Activated CD4-positive, alpha-beta T cell treated with anti-CD3 and anti-CD28 coated beads for 36 hours (primary cell): ENCODE results near the gene TBC1D20. TPM values are rescaled to one million over a fixed set of nuclear protein-coding genes. Genes with fewer than 3 reads are reported as not detected.
"Not testable (repeated sequence)": the region's sequence is repeated elsewhere in the genome, so short reads cannot be mapped to it uniquely, and the experiment has no call there.

Source experiments
- ATAC-seq: fragments of 200-7000 bp; cut with Tn5 transposase; one replicate; pipeline ENCODE4 v1.10.0; 2021; ENCODE audit warnings: mild to moderate bottlenecking, moderate library complexity
- CTCF ChIA-PET: fragments of 350-600 bp; sonication (Branson Sonifier 250); formaldehyde crosslinking; loops from one replicate; lab custom pipeline; 2021; ENCODE audit warnings: antibody characterized with exemption; lab: Charles Lee
- POLR2A ChIA-PET: fragments of 350-600 bp; sonication (Branson Sonifier 250); formaldehyde crosslinking; loops from one replicate; lab custom pipeline; 2021; ENCODE audit warnings: antibody characterized with exemption, inconsistent platforms; lab: Charles Lee
- DNase-seq: peaks from one replicate; pipeline ENCODE4 v3.0.0-alpha.2; 2020
- H3K27ac Mint-ChIP-seq: one replicate; pipeline ENCODE4 v1.8.0; 2021; ENCODE audit warnings: mixed read lengths
- H3K27me3 Mint-ChIP-seq: one replicate; pipeline ENCODE4 v1.8.0; 2021; ENCODE audit warnings: mixed read lengths
- H3K36me3 Mint-ChIP-seq: one replicate; pipeline ENCODE4 v1.8.0; 2021; ENCODE audit warnings: low read depth, mixed read lengths
- H3K4me1 Mint-ChIP-seq: one replicate; pipeline ENCODE4 v1.8.0; 2021; ENCODE audit warnings: mixed read lengths
- H3K4me3 Mint-ChIP-seq: one replicate; pipeline ENCODE4 v1.8.0; 2021; ENCODE audit warnings: mild to moderate bottlenecking, moderate library complexity, mixed read lengths
- H3K9me3 Mint-ChIP-seq: one replicate; pipeline ENCODE4 v1.8.0; 2021; ENCODE audit warnings: low read depth, mixed read lengths
- intact Hi-C, 2 experiments: fragments of 100-400 bp; cut with DNase I in 1 of 2; cut with micrococcal nuclease in 1 of 2; formaldehyde crosslinking; loops; one replicate each; pipeline versions ENCODE4 v1.14.2 to v1.15.1; 2022 to 2024; cut with DNase I, micrococcal nuclease
- total RNA-seq, 2 experiments: library from RNA; stranded (reverse); gene quantifications; one replicate each; pipeline ENCODE4 v1.2.3, GENCODE V29; 2021

TBC1D20 gene
- total RNA-seq, 2 experiments from 2014 or later: 20.9 to 25.2 TPM

DNA sequence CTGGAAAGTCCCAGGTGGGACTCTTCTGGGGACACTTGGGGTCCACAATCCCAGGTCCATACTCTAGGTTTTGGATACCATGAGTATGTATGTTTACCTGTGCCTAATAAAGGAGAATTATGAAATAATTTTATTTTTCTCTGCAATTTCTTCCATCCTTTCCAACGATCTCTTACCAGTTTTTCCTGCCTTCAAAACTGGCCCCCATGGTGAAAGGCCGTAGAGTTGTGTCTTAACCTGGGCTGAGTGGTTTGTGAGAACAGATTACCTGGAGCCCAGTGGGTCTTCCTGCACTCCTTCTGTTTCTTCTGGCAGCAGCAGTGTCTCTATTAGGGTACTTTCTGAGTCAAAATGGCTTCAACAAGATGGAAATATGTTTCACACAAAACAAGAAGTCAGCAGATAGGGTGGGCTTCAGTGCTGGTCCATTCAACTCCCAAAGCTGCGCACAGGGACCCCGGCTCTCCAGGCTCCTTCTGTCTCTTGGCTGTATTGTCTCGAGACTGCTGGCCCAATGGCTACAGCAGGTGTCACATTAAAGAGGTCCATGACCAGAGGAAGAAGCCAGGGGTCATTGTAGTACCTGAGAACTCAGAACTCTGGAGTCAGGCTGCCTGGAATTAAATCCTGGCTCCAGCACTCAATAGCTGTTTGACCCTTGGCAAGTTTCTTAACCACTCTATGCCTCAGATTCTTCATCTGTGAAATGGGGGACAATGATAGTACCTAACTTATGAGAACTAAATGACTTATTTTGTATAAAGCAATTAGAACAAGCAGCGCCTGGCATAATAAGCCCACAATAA is 64.7 kb downstream of the TBC1D20 start:
- no peaks in the 10 kb centered on the region for H3K27me3 Mint-ChIP-seq
- H3K27ac Mint-ChIP-seq: no peak overlapping the region
- H3K36me3 Mint-ChIP-seq: peaks cover 32% of the 10 kb centered on the region
- no peaks in the 10 kb centered on the region for H3K9me3 Mint-ChIP-seq
- peaks cover 12% of the 10 kb centered on the region for H3K4me1 Mint-ChIP-seq
- intact Hi-C loops: no loop called here
- ChIA-PET CTCF (interaction anchor here (0.8 to 0.9 kb wide), 2 partner anchors 10 to 17 kb away, joined by 3 to 4 read pairs; partner anchors contain the start of gene TRIB3), POLR2A (interaction anchor here (1.5 kb wide), 1 partner anchor 10 kb away, joined by 5 read pairs; no protein-coding TSS in a partner anchor)
- DNase-seq (no peak), ATAC-seq (no peak)
- no peak overlapping the region for H3K4me3 Mint-ChIP-seq

DNA sequence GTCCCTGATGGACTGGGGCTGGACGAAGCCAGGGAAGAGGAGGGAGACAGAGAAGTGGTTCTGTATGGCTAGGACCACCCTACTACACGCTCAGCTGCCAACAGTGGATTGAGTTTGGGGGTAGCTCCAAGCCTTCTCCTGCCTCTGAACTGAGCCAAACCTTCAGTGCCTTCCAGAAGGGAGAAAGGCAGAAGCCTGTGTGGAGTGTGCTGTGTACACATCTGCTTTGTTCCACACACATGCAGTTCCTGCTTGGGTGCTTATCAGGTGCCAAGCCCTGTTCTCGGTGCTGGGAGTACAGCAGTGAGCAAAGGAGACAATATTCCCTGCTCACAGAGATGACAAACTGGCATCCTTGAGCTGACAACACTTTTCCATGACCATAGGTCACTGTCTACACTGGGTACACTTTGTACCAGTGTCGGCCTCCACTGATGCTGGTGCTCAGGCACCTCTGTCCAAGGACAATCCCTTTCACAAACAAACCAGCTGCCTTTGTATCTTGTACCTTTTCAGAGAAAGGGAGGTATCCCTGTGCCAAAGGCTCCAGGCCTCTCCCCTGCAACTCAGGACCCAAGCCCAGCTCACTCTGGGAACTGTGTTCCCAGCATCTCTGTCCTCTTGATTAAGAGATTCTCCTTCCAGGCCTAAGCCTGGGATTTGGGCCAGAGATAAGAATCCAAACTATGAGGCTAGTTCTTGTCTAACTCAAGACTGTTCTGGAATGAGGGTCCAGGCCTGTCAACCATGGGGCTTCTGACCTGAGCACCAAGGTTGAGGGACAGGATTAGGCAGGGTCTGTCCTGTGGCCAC is 65.5 kb downstream of the TBC1D20 start:
- CTCF ChIA-PET: no interaction called here

GRCh38 chr20:396252-396618 is 66.1 kb downstream of the TBC1D20 start:
- no peak overlapping the region for H3K4me3 Mint-ChIP-seq
- ChIA-PET CTCF (no interaction called here), POLR2A (no interaction called here)
- H3K27ac Mint-ChIP-seq: no peak overlapping the region
- intact Hi-C loops: no loop called here
- no peak for ATAC-seq
- peaks cover 4% of the 10 kb centered on the region for H3K4me1 Mint-ChIP-seq
- peaks cover 44% of the 10 kb centered on the region for H3K36me3 Mint-ChIP-seq
- no peaks in the 10 kb centered on the region for H3K27me3 Mint-ChIP-seq
- no peak for DNase-seq
- H3K9me3 Mint-ChIP-seq: no peaks in the 10 kb centered on the region

More for the DNA sequence above, 65.5 kb downstream of the TBC1D20 start:
- Mint-ChIP-seq H3K9me3 (no peaks in the 10 kb centered on the region), H3K27me3 (no peaks in the 10 kb centered on the region), H3K27ac (no peak overlapping the region), H3K4me1 (peaks cover 7% of the 10 kb centered on the region), H3K4me3 (no peak overlapping the region), H3K36me3 (peaks cover 38% of the 10 kb centered on the region)
- no peak for DNase-seq
- intact Hi-C loops: no loop called here
- ATAC-seq: no peak
- POLR2A ChIA-PET: no interaction called here

- H3K4me3 Mint-ChIP-seq, H3K9me3 Mint-ChIP-seq, H3K4me1 Mint-ChIP-seq, ATAC-seq, intact Hi-C loops, DNase-seq, H3K27me3 Mint-ChIP-seq, POLR2A ChIA-PET, H3K27ac Mint-ChIP-seq: not testable (repeated sequence)
- CTCF ChIA-PET: interaction anchor here (1.1 kb wide), 1 partner anchor 21 kb away, joined by 3 read pairs; no protein-coding TSS in a partner anchor
- peaks cover 60% of the 10 kb centered on the region for H3K36me3 Mint-ChIP-seq
These were observed 69.0 kb downstream of the TBC1D20 start for GRCh38 chr20:393296-393695.

DNA sequence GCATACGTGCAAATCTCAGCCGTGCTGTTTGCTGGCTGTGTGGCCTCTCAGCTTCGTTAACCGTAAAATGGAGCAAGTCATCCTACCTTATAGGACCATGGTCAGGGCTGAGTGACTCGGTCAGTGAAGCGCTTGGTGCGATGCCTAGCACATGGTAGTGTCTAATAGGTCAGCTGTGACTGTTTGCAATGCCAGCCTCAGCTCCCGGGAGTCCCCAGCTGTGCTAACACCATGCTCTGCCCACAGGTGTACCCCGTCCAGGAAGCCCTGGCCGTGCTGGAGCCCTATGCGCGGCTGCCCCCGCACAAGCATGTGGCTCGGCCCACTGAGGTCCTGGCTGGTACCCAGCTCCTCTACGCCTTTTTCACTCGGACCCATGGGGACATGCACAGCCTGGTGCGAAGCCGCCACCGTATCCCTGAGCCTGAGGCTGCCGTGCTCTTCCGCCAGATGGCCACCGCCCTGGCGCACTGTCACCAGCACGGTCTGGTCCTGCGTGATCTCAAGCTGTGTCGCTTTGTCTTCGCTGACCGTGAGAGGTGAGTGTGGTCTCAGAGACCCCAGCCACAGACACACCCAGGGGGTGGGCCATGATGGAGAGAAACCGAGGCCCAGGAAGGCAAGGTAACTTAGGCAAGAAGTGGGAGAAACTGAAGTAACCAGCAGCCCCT is 71.2 kb downstream of the TBC1D20 start:
- CTCF ChIA-PET: interaction anchor here (1.0 to 1.4 kb wide), 2 partner anchors 36 to 255 kb away, joined by 3 read pairs; no protein-coding TSS in a partner anchor
- Mint-ChIP-seq H3K4me1 (no peaks in the 10 kb centered on the region), H3K4me3 (no peak overlapping the region), H3K9me3 (no peaks in the 10 kb centered on the region), H3K36me3 (peaks cover 65% of the 10 kb centered on the region), H3K27ac (no peak overlapping the region), H3K27me3 (no peaks in the 10 kb centered on the region)
- ATAC-seq (no peak), DNase-seq (no peak)
- POLR2A ChIA-PET: no interaction called here
- intact Hi-C loops: no loop called here

- H3K4me1 Mint-ChIP-seq: no peaks in the 10 kb centered on the region
- no peaks in the 10 kb centered on the region for H3K9me3 Mint-ChIP-seq
- CTCF ChIA-PET: no interaction called here
- no peak for DNase-seq
- intact Hi-C loops: no loop called here
- no peak for ATAC-seq
- no peak overlapping the region for H3K4me3 Mint-ChIP-seq
- no peak overlapping the region for H3K27ac Mint-ChIP-seq
- no peaks in the 10 kb centered on the region for H3K27me3 Mint-ChIP-seq
- H3K36me3 Mint-ChIP-seq: peaks cover 70% of the 10 kb centered on the region
- POLR2A ChIA-PET: no interaction called here
These were observed 73.1 kb downstream of the TBC1D20 start for GRCh38 chr20:389220-389619.

DNA sequence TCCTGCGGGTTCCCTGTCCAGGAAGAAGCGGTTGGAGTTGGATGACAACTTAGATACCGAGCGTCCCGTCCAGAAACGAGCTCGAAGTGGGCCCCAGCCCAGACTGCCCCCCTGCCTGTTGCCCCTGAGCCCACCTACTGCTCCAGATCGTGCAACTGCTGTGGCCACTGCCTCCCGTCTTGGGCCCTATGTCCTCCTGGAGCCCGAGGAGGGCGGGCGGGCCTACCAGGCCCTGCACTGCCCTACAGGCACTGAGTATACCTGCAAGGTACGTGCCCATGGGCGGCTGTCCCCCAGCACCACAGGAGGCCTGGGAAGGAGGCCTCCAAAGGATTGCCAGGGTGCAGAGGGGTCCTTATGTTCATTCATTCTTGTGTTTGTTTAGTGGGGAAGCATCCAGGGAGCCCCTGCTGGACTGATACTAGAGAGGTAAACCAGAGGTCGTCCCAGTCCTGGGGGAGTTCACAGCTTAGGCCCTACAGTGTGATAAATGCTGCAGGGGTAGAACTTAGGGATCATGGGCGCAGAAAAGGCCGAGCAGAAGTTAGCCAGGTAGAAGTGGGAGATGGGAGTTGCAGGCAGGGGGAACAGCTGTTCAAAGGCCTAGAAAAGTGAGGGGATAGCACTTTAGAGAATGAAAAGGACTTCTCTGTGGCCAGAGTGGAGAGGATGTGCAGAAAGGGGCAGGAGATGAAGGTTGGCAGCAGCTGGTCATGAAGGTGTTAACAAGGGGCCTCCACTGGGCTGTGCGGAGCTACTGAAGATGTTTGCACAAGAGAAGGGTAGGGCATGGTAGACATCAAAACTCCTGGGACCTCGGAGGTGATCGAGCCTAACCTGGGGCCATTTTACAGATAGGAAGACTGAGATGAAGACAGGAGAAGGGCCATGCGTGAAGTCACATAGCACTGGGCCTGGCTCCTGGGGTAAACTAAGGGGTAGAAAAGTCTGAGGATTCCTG is 74.0 kb downstream of the TBC1D20 start:
- no peaks in the 10 kb centered on the region for H3K4me1 Mint-ChIP-seq
- ChIA-PET POLR2A (no interaction called here), CTCF (no interaction called here)
- H3K9me3 Mint-ChIP-seq: no peaks in the 10 kb centered on the region
- ATAC-seq (no peak), DNase-seq (no peak)
- intact Hi-C loops: no loop called here
- H3K36me3 Mint-ChIP-seq: peaks cover 71% of the 10 kb centered on the region
- no peaks in the 10 kb centered on the region for H3K27me3 Mint-ChIP-seq
- H3K27ac Mint-ChIP-seq: peak overlapping the region; percentile 38
- no peak overlapping the region for H3K4me3 Mint-ChIP-seq

- no peak for ATAC-seq
- peaks cover 73% of the 10 kb centered on the region for H3K36me3 Mint-ChIP-seq
- ChIA-PET POLR2A (no interaction called here), CTCF (no interaction called here)
- no peaks in the 10 kb centered on the region for H3K27me3 Mint-ChIP-seq
- peaks cover 6% of the 10 kb centered on the region for H3K4me1 Mint-ChIP-seq
- intact Hi-C loops: no loop called here
- H3K9me3 Mint-ChIP-seq: no peaks in the 10 kb centered on the region
- no peak overlapping the region for H3K27ac Mint-ChIP-seq
- no peak for DNase-seq
- H3K4me3 Mint-ChIP-seq: no peak overlapping the region
These were observed 74.8 kb downstream of the TBC1D20 start for GRCh38 chr20:387520-387919.

DNA sequence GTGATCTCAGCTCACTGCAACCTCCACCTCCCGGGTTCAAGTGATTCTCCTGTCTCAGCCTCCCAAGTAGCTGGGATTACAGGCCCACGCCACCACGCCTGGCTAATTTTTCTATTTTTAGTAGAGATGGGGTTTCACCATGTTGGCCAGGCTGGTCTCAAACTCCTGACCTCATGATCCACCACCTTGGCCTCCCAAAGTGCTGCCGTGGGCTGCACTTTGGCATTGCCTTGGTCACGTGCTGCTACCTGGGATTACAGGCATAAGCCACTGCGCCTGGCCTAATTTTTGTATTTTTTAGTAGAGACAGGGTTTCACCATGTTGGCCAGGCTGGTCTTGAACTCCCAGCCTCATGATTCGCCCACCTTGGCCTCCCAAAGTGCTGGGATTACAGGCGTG is 75.7 kb downstream of the TBC1D20 start:
- peaks cover 69% of the 10 kb centered on the region for H3K36me3 Mint-ChIP-seq

More for the DNA sequence above, 75.7 kb downstream of the TBC1D20 start:
- ATAC-seq, DNase-seq, CTCF ChIA-PET, POLR2A ChIA-PET, H3K27me3 Mint-ChIP-seq, intact Hi-C loops, H3K27ac Mint-ChIP-seq, H3K9me3 Mint-ChIP-seq, H3K4me3 Mint-ChIP-seq: not testable (repeated sequence)
- H3K4me1 Mint-ChIP-seq: peaks cover 12% of the 10 kb centered on the region
